Mononuclear cell (primary cell): ENCODE results near the gene CPOX. TPM values are rescaled to one million over a fixed set of nuclear protein-coding genes. Genes with fewer than 3 reads are reported as not detected.
"Not testable (repeated sequence)": the region's sequence is repeated elsewhere in the genome, so short reads cannot be mapped to it uniquely, and the experiment has no call there.

Source experiments
- H3K27me3 ChIP-seq: 2 replicates; pipeline ENCODE4 v1.6.0; 2011; ENCODE audit warnings: low read length, control low read depth; ENCODE audit not compliant: insufficient read depth
- H3K4me1 ChIP-seq: 2 replicates; pipeline ENCODE4 v1.5.1; 2011; ENCODE audit warnings: mild to moderate bottlenecking, low read length, control low read depth; ENCODE audit not compliant: insufficient read depth
- H3K4me3 ChIP-seq: 2 replicates; pipeline ENCODE4 v1.5.1; 2011; ENCODE audit warnings: mild to moderate bottlenecking, low read length, moderate library complexity
- H3K9me3 ChIP-seq: 2 replicates; pipeline ENCODE4 v1.5.1; 2011; ENCODE audit warnings: low read depth, mild to moderate bottlenecking, control low read depth, low read length
- total RNA-seq: library from RNA; depleted of rRNA; stranded (reverse); fragments of >200 nt; gene quantifications from one replicate; pipeline ENCODE4 v1.2.3, GENCODE V29; 2012

The CPOX gene
- total RNA-seq, 1 donor = 7.0 TPM

DNA sequence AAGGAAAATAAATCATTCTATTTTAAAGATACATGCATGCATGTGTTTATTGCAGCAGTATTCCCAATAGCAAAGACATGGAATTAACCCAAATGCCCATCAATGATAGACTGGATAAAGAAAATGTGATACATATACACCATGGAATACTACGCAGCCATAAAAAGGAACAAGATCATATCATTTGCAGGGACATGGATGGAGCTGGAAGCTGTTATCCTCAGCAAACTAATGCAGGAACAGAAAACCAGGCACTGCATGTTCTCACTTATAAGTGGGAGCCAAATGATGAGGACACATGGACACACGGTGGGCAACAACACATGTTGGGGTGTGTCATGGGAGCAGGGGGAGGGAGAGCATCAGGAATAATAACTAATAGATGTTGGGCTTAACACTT, 33.6 kb downstream of the CPOX start:
- H3K27me3 ChIP-seq, H3K4me3 ChIP-seq, H3K9me3 ChIP-seq: not testable (repeated sequence)
- H3K4me1 ChIP-seq = peaks cover 40% of the 10 kb centered on the region

DNA sequence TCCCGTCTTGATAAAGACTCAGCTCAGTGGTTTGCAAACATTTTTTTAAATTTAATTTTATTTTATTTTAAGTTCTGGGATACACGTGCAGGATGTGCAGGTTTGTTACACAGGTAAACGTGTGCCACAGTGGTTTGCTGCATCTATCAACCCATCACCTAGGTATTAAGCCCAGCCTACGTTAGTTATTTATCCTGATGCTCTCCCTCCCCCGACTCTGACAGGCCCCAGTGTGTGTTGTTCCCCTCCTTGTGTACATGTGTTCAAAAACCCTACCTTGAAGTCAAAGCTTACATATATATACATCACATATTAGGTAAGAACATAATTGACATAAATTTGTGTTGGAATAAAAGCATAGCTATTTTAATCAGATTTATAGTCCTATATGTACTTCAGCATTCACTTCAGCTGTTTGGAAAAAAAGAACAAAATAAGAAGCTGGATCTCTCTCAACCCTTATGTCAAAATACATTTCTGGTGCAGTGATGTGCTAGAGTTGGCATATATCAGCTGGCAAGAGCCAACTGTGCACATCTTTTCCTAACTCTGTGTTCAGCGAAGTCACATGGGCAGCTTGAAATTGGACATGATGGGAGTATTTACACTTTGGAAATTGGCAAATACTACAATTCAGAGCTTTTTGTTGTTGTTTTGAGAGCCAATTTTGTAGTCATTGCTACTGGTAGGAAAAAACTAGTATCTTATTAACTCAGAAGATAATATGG, 35.1 kb downstream of the CPOX start:
- H3K4me1 ChIP-seq = peaks cover 32% of the 10 kb centered on the region
- no peaks in the 10 kb centered on the region for H3K27me3 ChIP-seq
- no peaks in the 10 kb centered on the region for H3K9me3 ChIP-seq
- H3K4me3 ChIP-seq = no peak overlapping the region

DNA sequence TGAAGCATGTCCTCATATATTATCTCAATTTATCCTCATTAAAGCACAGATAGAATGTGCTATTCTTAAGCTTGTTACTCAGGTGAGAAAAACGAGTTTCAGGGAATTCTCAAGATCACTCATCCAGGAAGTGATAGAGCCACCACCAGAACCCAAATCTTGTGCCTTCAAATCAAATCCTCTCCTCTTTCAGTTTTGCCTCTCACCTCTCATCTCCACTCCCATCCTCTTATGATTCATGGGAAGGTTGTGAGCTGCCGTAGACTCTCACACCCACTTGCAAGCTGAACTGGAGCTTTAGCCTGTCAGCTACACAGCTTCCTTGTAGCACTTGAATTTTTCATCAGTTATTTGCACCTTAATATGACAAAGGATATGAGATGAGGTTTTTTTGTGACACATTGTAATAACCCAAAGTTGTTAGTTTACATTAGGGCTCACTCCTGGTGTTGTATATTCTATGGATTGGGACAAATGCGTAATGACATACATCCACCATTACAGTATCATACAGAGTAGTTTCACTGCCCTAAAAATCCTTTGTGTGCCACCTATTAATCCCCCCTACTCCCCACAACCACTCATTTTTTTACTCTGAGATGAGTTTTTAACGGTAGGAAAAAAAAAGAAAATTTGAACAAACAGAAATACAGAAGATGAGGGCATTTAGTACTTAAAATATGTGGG, 35.9 kb downstream of the CPOX start:
- Histone ChIP-seq H3K4me1 (peaks cover 33% of the 10 kb centered on the region), H3K9me3 (no peaks in the 10 kb centered on the region), H3K27me3 (no peaks in the 10 kb centered on the region), H3K4me3 (no peak overlapping the region)

DNA sequence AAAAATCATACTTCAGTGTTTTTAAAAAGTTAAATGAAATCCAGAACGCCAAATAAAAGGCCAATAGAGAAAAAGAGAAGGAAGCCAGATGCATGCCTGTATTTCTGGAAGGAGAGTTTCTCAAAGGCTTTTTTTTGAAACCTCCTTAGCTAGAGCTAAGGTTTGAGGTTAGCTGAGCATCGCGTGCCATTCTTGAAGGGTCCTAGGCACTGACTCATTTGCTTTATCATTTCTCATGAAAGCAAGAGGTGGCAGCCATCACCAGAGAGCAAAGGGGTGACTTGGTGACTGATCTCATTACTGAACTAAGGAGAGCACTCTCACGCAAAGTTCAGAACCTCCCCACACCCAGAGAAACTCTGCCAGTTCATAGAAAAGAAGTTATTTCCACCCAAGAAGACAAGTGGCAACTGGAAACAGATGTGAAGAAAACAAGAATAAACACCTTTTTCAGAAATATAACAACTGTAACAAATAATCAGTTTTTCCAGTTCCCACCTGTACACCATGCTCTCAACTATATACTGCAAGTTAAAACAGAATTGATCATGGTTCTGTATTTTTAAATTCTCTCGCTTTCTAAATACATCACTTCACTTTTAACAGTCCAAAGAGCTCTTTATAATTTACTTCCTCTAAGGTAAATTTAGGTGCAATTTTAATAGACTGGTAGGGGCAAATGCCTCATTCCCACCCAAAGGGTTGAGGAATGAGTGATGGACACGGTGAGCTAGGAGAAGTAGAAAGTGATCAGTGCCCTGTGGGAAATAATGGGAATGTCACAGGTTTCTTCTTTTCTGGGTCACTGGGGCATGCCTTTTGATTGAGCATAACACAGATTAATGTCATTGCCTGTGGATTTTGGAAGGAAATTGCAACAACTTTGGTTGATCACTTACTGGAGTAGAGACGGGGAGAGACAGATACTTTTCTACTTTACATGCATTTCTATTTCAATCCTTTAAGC, 37.0 kb downstream of the CPOX start:
- Histone ChIP-seq H3K4me3 (no peak overlapping the region), H3K9me3 (no peaks in the 10 kb centered on the region), H3K27me3 (no peaks in the 10 kb centered on the region), H3K4me1 (peaks cover 29% of the 10 kb centered on the region)

DNA sequence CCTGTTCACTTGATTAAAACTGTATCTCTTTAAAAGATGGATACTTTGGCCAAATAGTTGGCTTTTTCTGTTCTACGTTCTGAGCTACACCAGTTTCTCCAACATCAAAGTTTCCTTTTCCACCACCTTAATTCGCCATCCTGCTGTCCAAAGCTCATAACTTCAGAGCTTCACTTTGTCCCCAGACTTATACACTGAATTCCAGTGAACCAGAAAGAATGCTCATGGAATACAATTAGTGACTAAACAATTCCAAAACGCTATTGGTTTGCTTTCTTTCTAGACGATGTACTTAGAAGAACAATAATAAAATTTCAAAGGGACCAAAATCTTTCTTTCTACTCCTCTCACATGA, 38.4 kb downstream of the CPOX start:
- Histone ChIP-seq H3K27me3 (no peaks in the 10 kb centered on the region), H3K4me3 (no peak overlapping the region), H3K9me3 (no peaks in the 10 kb centered on the region), H3K4me1 (peaks cover 29% of the 10 kb centered on the region)

DNA sequence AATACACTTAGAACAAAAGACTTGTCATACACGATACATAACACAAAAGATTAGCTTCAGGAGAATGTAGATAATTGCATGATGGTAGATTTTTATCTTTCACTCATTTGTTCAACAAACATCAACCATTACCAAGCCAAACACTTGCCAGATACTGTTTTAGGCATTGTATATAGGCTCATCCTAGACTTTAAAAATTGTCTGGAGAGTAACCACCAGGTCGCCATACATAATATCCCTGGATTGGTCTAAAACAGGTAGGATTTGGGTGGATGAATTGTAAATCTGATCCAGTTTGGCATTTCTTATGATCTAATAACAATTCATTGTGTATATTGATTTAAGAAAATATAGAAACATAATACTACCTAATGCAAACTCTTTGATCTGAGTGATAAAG, 38.8 kb downstream of the CPOX start:
- Histone ChIP-seq H3K4me1 (peaks cover 29% of the 10 kb centered on the region), H3K27me3 (no peaks in the 10 kb centered on the region), H3K4me3 (no peak overlapping the region), H3K9me3 (no peaks in the 10 kb centered on the region)

DNA sequence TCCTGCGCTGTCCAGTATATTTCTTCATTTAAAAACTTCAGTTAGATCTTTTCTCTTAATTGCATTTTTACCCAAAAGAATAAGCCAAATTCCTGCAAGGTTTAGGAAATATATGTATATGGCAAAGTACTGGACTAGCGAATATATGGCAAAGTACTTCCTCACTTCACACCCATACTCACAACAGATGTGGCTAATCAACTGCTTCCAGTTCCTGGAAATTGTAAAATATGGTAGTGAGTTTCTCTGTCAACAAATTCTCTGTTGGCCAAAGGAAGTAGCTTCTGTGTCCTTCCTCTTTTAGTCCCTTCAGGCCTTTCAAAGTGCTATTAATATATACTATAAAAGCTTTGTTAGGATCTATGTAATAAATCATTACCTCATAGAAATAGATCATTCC, 39.7 kb downstream of the CPOX start:
- peaks cover 29% of the 10 kb centered on the region for H3K4me1 ChIP-seq
- H3K4me3 ChIP-seq = no peak overlapping the region
- H3K27me3 ChIP-seq = no peaks in the 10 kb centered on the region
- H3K9me3 ChIP-seq = no peaks in the 10 kb centered on the region

DNA sequence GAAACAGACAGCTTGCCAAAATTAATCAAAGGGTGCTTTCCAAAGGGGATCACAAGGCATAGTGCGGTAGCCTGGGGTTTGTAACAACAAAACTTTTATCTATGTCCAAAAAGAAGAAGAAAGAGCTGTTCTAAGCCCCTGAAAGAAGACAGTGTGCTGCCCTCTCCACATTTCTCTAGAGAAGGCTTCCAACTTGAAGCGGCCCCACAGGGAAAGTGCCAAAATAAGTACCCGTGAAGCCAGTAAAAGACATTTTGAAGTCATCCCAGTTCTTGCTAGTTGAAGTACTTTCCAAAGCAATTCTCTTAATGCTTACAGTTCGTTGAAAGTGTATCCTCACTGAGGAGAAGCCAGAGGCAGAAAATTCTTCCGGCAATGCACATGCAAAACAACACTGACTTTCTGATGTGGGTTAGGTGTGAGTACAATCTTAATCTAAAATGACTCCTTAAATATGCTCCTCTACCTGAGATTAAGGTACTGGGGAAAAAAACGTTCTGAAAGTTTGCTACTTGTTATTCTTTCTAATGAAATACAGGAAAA, 40.3 kb downstream of the CPOX start:
- Histone ChIP-seq H3K4me1 (peaks cover 29% of the 10 kb centered on the region), H3K27me3 (no peaks in the 10 kb centered on the region), H3K9me3 (no peaks in the 10 kb centered on the region), H3K4me3 (no peak overlapping the region)

DNA sequence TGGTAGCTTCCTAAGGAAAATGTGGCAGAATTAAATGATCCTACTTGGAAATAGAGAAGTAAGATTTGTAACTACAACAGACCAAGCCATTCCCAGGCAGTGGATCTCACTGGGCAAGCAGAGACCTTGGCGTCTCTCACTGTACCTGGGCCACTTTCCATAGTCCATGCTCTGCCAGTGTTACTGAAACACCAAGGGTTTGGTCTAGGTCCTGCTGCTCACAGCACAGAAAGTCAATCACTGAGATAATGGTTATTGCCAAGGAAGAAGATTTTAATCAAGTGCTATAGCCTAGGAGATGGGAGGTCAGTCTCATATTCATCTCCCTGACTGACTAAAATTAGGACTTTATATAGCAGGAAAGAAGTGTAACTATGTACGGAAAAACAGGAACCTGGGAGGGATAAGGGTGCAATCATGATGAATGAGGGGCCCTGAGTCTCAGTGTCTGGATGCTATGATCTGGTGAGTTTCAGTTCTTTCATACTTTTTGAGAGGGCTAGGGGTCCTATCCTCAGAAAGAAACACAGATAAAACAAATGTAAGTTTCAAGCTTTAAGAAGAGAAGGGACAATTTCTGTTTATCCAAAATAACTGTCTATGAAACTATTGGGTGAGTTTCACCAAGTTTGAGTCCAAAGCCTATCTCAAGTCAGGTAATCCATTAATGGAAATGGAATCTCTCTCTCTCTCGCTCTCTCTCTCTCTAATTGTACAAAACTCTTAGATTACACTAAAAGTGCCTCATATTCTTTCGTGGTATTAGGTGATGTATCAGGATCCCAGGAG, 41.0 kb downstream of the CPOX start:
- H3K4me3 ChIP-seq = no peak overlapping the region
- no peaks in the 10 kb centered on the region for H3K9me3 ChIP-seq
- no peaks in the 10 kb centered on the region for H3K27me3 ChIP-seq
- peaks cover 29% of the 10 kb centered on the region for H3K4me1 ChIP-seq

DNA sequence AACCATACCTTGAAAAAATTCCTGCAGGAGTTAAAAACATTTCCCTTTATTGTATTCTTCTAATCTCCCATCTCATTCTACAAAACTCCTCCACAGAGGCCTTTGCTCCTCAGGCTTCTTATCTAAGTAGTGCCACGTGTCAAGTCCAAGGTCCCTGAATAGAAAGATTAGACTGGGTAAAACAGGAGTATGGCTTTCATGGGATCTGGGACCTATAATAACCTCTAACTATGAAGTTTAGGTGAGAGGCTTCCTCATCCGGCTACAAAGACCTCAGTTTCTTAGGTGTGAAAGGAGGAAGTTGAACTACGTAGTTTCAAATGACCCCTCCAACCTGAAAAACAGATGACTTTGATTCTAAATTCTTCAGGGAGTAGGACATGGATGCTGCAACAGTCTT, 41.7 kb downstream of the CPOX start:
- Histone ChIP-seq H3K4me3 (no peak overlapping the region), H3K4me1 (peaks cover 22% of the 10 kb centered on the region), H3K27me3 (no peaks in the 10 kb centered on the region), H3K9me3 (no peaks in the 10 kb centered on the region)

DNA sequence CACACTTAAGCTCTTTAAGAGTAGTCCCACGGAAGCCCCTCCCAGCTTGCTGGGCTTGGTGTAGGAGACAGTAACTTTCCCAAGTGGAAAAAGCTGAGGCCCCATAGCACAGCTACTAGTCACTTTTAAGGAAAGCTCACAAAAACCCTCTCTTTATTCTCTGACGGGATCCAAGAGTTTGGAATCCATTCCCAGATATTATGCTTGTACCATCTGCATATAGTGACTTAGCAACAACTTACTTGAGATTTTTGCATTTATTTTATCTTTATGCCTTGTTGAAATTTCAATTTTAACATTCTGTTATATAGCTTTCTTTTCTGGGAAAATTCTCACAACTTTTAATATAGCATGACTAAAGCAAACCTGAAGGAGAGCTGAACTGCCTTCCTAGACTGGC, 42.2 kb downstream of the CPOX start:
- Histone ChIP-seq H3K9me3 (no peaks in the 10 kb centered on the region), H3K4me3 (no peak overlapping the region), H3K4me1 (peaks cover 17% of the 10 kb centered on the region)

DNA sequence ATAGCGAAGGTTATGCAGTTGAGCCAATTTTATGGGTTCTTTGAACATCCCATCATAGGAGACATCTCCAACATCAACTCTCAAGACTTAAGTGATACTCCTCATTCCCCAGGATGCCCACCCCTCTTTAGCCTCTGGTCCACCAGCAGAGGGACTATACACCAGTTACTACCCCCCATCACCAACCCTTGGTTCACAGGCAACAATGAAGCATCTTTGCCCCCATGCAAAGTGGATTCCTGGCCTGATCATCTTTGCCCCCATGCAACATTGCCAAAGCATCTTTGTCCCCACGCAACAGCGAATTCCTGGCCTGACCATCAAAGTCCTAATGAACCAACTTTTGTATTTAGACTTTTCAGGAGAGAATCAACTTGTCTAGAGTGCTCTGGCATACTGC, 42.6 kb downstream of the CPOX start:
- no peaks in the 10 kb centered on the region for H3K9me3 ChIP-seq
- peaks cover 15% of the 10 kb centered on the region for H3K4me1 ChIP-seq
- no peaks in the 10 kb centered on the region for H3K27me3 ChIP-seq
- H3K4me3 ChIP-seq = no peak overlapping the region

More for the DNA sequence above, 42.2 kb downstream of the CPOX start:
- no peaks in the 10 kb centered on the region for H3K27me3 ChIP-seq

DNA sequence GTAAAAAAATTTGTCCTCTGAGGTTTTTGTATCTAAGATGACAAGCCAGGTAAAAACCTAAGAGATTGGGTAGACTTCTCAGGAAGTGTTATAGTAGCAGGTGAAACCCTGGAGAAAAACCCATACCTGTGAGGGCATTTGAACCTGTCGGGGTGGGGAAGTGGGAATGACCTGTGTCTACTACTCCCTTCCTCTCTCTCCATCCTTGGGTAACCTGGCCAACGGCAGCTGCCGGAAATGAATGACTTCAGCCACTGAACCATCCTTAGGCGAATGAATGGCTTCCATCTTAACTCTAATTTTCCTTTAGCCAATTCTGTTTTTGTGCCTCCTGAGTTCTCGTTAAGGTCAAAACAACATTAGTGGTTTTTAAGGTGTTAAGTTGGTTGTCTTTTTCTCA, 44.9 kb downstream of the CPOX start:
- peaks cover 13% of the 10 kb centered on the region for H3K4me1 ChIP-seq
- H3K4me3 ChIP-seq = no peak overlapping the region
- no peaks in the 10 kb centered on the region for H3K9me3 ChIP-seq
- H3K27me3 ChIP-seq = no peaks in the 10 kb centered on the region

DNA sequence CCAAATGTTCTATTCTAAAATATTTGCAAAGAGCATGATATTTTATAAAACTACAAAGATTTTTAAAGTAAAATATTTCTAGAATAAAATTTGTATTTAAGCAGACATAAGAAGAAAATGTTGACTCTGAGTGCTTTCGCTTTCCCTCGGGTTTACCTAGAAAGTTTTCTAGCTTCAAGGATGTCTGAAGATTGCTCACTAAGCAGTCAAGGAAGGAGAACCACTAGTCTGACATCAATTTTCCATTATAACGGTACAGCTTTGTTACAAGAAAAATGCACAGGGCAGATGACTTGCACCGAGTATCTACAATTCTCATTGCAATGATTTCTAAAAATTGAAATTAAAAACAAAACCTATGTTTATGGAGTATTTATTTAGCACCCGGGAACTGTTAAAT, 47.5 kb downstream of the CPOX start:
- H3K9me3 ChIP-seq = no peaks in the 10 kb centered on the region
- H3K27me3 ChIP-seq = no peaks in the 10 kb centered on the region
- H3K4me3 ChIP-seq = no peak overlapping the region
- H3K4me1 ChIP-seq = no peaks in the 10 kb centered on the region
